Activated CD8-positive, alpha-beta memory T cell treated with anti-CD3 and anti-CD28 coated beads for 36 hours (primary cell): Measurements from ENCODE around the gene PPP4R3B. TPM values are rescaled to one million over a fixed set of nuclear protein-coding genes. Genes with fewer than 3 reads are reported as not detected.
"Not testable (repeated sequence)": the region's sequence is repeated elsewhere in the genome, so short reads cannot be mapped to it uniquely, and the experiment has no call there.

ENCODE experiments used
- CTCF ChIA-PET: fragments of 350-600 bp; sonication (Branson Sonifier 250); formaldehyde crosslinking; loops from one replicate; lab custom pipeline; 2021; ENCODE audit warnings: antibody characterized with exemption; lab: Charles Lee
- POLR2A ChIA-PET: fragments of 350-600 bp; sonication (Branson Sonifier 250); formaldehyde crosslinking; loops from one replicate; lab custom pipeline; 2021; ENCODE audit warnings: antibody characterized with exemption; lab: Charles Lee
- total RNA-seq, 2 experiments: library from RNA; stranded (reverse); gene quantifications; one replicate each; pipeline ENCODE4 v1.2.3, GENCODE V29; 2021

The PPP4R3B gene
- total RNA-seq, 2 experiments from 2014 or later = 74.2 to 83.6 TPM

DNA sequence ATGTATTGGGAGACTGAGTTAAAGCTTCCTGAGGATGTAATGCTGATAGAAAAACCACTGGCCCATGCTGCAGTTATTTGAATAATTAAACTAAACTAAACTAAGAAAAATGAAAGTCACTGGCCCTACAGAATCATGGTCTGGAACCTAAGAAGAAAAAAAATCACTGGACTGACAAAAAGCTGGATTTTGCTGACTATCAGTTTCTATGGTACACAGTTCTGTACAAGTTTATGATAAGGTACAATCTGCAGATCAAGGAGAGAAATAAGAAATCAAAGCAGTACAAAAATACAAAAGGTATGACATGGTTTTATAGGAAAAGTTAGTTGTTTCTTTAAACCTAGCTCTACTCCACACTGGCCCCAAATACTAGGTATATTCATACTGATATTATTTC, 15.6 kb downstream of the PPP4R3B start:
- ChIA-PET CTCF (no interaction called here), POLR2A (no interaction called here)

DNA sequence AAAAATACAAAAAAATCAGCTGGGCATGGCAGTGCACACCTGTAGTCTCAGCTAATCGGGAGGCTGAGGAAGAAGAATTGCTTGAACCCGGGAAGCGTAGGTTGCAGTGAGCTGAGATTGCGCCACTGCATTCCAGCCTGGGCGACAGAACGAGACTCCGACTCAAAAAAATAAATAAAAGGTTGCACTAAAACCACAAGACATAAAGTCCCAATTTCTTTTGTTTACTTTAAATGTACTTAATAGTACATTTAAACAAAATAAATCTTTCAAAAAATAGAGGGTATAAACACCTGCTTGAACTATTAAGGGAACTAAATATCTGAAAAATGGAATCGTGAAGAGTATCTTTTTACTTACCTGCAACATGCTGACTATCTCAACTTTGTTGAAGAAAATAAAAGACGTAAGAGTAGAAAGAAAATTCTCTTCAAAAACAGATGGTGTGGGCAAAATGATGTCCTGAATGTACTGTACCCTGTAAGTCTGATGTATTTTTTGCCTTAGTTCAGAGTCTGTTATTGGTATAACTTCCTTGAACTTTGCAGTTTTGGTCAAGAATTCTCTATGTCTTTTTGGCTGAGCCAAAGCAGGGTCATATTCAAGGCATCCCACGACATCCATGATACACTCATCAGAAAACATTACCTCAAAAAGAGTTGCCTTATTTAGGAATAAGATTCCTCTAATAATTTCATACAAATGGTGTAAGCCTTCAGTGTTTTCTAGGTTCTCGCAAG, 19.2 kb downstream of the PPP4R3B start:
- POLR2A ChIA-PET = no interaction called here
- CTCF ChIA-PET = no interaction called here

DNA sequence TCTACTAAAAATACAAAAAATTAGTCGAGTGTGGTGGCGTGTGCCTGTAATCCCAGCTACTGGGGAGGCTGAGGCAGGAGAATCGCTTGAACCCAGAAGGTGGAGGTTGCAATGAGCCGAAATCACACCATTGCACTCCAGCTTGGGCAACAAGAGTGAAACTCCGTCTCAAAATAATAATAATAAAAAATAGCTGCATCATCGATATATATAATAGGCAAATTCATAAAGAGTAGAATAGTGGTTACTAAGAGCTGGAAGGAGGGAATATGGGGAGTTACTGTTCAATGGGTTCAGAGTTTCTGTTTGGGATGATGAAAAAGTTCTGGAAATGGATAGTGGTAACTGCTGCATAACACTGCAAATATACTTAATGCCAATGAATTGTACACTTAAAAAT, 20.6 kb downstream of the PPP4R3B start:
- POLR2A ChIA-PET, CTCF ChIA-PET: not testable (repeated sequence)

DNA sequence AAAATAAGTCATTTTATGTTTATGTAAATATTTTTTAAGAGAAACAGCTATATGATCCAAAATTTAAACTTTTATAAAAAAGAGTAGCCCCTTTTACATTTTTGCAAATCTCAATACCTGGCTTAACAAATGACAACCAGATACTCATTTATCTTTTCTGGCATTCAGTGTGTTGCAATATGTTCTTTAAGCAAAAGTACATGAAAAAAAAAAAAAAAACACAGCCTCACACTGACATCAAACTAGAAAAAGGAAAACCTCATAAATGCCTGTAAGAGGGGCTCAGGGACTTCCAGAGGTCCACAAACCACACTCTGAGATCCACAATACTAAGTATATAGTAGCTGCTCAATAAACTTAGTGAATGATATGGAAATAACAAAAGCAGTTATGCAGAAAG, 21.9 kb downstream of the PPP4R3B start:
- CTCF ChIA-PET = interaction anchor here (0.6 to 0.7 kb wide), 2 partner anchors 24 to 50 kb away, joined by 3 to 6 read pairs; no protein-coding TSS in a partner anchor
- POLR2A ChIA-PET = interaction anchor here (0.6 kb wide), 1 partner anchor 354 kb away, joined by 4 read pairs; no protein-coding TSS in a partner anchor

DNA sequence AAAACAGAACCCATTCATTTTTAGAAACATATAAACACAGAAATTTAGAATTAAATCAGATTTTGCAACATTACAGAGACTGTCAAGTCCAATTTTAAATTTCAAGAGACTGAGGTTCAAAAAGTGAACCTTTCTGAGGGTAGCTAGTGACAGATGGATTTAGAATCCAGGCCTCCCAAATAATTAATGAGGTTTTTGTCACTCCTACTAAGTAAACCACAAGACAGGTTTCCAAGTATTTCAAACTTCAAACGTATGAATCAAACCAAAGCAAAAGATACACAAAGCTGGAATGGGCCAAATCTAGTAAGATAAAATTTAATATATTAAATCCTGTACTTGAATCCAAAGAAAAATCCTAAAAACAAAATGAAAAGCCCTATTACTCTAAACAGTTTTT, 25.3 kb downstream of the PPP4R3B start:
- POLR2A ChIA-PET = interaction anchor here (0.9 kb wide), 1 partner anchor 25 kb away, joined by 3 read pairs; no protein-coding TSS in a partner anchor
- CTCF ChIA-PET = interaction anchor here (1.3 kb wide), 1 partner anchor 30 kb away, joined by 3 read pairs; no protein-coding TSS in a partner anchor

DNA sequence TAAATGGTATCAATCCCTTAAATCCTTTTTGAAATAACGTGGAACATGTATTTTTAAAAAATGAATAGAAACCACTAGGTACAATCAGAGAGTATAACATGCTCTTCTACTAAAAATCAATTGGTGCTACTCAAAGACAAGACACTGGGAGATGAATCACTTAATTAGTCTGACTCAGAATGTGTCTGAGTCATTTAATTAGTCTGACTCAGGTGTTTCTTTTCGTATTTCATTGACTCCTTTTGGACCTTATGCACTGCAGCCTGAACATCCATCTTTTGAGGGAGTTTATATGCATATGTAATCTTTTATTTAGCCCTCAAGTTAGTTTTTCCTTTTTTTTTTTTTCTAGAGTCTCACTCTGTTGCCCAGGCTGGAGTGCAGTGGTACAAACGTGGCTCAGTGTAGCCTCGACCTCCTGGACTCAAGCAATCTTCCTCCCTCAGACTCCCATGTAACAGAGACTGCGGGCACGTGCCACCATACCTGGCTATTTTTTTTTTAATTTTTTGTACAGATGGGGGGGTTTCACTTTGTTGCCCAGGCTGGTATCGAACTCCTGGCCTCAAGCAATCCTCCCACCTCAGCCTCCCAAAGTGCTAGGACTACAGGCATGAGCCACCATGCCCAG, 26.5 kb downstream of the PPP4R3B start:
- ChIA-PET CTCF (no interaction called here), POLR2A (interaction anchor here (0.9 kb wide), 1 partner anchor 26 kb away, joined by 3 read pairs; no protein-coding TSS in a partner anchor)

DNA sequence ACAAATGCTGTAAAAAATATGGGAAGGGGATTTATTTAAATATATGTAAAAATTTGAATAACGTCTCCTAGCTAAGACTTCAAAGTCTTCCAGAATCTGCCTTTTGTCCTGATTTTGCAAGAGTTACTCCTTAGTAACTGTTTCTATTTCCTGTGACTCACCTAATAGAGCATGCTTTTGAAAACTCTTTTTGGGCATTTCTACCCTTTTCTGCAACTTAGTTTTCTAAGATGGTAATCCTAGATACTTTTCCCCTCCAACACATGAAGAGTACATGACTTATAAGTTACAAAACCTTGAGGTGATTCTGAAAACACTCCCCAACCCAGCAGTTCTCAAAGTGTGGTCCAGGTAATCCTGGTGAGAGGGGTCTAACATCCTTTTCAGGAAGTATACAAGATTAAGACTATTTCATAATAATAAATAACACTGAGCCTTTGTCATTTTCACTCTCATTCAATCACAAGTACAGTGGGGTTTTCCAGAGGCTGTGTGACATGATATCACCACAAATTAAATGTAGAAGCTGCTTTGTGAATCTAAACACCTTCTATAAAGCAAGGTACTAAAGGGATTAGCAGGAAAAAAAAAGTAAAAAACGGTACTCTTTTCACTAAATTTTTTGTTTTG, 31.9 kb downstream of the PPP4R3B start:
- ChIA-PET CTCF (no interaction called here), POLR2A (interaction anchor here (1.2 kb wide), 1 partner anchor 67 kb away, joined by 3 read pairs; no protein-coding TSS in a partner anchor)

DNA sequence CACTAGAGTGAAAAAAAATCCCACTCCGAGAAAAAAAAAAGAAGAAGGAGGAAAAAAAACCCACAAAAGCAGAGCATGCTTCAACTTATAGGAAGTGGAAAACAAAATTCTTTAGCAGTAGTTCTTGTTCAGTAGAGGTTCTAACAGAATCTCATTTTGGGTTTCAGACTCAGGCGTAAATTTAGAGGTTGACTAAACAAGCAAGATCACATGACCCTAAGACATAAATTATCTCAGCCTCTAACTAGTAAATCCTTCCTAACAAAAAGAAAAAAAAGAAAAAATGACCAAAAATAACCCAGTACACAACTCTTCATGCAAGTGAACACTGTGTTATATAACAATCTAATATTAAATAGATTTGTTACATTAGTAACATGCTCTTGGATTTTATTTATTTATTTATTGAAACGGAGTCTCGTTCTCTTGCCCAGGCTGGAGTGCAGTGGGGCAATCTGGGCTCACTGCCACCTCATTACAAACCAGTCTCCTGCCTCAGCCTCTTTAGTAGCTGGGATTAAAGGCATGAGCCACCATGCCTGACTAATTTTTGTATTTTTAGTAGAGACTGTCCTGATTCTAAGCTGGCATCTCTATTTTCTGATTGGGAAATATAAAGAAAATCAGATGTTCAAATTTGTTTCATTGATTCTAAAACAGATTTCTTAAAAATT, 35.4 kb downstream of the PPP4R3B start:
- POLR2A ChIA-PET = no interaction called here
- CTCF ChIA-PET = interaction anchor here (1.3 kb wide), 1 partner anchor 38 kb away, joined by 3 read pairs; no protein-coding TSS in a partner anchor

DNA sequence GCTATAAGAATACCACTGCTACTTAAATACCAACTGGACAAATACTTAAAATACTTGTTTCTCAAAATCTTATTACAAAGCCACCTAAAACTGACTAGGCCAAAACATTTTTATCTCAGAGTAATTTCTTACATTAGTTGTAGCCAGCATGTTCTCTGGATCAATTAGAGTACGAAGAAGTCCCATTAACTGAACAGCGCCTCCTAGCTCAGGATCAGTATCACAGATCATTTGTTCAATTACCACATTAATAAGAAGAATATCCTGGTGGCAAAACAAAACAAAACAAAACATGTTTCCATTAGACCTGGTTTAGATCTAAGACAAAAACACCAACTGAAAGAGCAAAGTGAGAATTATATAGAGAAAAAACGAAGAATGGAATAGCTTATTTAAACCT, 36.0 kb downstream of the PPP4R3B start:
- ChIA-PET POLR2A (no interaction called here), CTCF (interaction anchor here (1.3 kb wide), 1 partner anchor 37 kb away, joined by 3 read pairs; no protein-coding TSS in a partner anchor)

DNA sequence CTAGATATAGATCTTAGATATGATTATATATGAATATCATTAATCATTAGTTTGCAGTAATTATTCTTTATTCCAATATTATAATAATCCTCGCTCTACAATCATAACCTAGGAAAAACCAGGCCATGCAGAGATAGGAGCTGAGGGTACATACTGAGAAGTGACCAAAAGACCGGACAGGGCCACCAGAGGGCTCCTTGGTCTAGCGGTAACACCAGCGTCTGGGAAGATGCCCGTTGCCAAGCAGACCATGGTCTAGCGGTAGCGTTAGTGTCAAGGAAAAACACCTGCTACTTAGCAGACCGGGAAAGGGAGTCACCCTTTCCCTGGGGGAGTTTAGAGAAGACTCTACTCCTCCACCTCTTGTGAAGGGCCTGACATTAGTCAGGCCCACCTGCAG, 48.4 kb downstream of the PPP4R3B start:
- CTCF ChIA-PET, POLR2A ChIA-PET: not testable (repeated sequence)

DNA sequence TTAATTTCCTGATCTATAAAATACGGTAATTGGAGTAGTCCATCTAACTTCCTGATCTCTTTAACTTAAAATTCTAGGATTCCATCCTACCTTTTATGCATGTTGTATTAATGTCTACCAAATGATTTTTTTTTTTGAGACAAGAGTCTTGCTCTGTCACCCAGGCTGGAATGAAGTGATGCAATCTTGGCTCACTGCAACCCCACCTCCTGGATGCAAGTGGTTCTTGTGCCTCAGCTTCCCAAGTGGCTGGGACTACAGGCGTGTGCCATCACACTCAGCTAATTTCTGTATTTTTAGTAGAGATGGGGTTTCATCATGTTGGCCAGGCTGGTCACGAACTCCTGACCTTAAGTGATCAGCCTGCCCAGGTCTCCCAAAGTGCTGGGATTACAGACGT, 50.1 kb downstream of the PPP4R3B start:
- ChIA-PET POLR2A (no interaction called here), CTCF (no interaction called here)

DNA sequence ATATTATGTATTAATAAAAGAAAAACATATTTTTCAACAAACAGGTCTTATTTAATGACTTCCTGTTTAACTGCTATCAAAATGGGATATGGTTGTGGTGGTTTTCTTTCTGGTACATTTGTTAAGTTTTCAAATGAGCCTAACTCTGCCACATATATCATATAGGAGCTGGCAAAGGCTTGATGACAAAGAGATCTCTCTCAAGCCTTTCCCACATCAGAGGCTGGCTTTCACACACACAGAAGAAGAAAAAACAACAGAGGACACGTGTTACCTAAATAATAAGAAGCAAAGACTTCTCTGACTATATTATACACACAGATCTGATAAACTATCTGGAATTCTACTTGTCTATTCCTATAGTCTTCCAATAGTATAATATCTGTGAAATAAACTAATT, 51.8 kb downstream of the PPP4R3B start:
- POLR2A ChIA-PET = no interaction called here
- CTCF ChIA-PET = no interaction called here

DNA sequence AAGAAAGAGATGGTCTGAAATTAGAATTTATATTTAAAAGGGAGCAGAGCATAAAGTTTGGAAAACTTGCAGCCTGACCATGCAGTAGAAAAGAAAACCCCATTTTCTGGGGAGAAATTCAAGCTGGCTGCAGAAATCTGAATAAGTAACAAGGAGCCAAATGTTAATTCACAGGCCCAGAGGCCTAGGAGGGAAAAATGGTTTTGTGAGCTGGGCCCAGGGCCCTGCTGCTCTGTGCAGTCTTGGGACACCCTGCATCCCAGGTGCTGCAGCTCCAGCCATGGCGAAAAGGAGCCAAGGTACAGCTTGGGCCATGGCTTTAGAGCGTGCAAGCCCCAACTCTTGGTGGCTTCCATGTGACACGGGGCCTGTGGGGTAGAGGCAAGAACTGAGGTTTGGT, 56.6 kb downstream of the PPP4R3B start:
- ChIA-PET CTCF (no interaction called here), POLR2A (no interaction called here)

DNA sequence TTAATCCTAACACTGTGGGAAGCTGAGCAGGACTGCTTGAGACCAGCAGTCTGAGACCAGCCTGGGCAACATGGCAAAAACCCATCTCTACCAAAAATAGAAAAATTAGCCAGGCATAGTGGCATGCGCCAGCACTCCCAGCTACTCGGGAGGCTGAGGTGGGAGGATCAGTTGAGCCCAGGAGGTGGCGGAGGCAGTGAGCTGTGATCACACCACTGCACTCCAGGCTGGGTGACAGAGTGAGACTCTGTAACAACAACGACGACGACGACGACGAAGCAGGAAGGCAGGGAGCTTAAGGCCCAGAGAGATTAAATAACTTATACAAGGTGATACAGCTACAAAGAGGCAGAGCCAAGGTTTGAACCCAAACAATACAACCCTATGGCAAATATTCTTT, 60.6 kb downstream of the PPP4R3B start:
- ChIA-PET CTCF (no interaction called here), POLR2A (no interaction called here)

DNA sequence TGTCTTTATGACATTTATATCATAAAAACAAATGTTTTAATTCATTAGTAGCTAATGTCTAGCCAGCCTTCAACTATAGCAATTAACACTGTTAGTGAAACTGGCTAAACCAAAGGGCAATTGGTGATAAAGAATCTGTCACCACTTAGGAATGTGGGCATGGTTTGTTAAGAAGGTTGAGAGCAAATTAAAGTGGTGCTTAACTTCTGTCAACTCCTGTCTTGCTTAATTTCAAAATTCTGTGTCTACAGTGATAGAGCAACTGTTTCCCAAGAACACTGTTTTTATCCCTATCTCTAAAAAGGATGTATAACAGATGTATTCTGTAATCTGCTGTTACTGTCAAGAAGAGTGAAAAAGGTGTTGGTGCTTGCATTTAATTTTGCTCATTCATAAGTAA, 61.4 kb downstream of the PPP4R3B start:
- ChIA-PET POLR2A (no interaction called here), CTCF (no interaction called here)

DNA sequence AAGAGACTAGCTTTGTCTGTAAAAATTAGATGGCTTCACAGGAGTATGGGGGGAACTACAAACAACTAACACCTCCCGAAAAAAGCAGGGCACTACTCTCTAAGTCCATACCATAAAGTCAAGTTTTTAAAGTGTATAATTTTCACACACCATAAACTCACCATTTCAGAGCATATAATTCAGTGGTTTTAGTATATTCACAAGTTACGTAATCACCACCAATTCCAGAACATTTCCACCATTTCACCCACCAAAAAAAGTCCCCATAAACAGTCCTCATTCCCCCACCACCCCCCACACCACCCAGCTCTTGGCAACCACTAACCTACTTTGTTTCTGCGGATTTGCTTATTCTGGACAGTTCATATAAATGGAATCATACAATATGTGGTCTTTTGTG, 64.1 kb downstream of the PPP4R3B start:
- ChIA-PET CTCF (interaction anchor here (1.4 kb wide), 1 partner anchor 15 kb away, joined by 3 read pairs; no protein-coding TSS in a partner anchor), POLR2A (no interaction called here)

DNA sequence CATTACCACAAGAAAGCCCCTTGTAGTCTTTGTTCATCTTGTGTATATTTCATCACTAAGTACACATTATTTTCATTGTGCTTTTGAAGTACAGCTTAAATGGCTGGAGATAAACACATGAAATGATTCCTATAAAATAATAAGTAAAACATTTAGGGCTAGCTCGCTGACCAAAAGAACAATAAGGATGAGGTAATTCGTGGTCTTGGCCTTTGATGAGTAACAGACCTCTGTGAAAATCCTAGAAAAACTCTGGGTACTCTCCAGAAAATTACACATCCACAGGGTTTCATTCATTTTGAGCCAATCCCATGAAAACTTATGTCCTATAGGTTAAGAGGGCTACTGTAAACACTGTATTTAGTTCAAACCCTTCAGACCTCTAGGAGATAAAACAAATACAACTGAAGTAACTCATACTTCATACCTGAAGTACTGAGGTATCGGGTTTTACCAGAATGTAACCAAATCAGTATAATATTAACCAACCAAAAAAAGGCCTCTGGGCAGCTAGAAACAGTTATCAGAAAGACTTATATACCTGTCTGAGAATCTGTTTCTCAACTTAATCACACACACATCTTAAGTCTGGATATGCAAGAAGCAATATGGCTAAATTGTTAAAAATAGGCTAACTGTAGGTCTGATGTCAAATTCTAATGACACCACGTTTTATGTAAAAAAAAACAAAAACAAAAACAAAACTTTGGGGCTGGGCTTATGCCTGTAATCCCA, 66.9 kb downstream of the PPP4R3B start:
- ChIA-PET CTCF (no interaction called here), POLR2A (no interaction called here)

DNA sequence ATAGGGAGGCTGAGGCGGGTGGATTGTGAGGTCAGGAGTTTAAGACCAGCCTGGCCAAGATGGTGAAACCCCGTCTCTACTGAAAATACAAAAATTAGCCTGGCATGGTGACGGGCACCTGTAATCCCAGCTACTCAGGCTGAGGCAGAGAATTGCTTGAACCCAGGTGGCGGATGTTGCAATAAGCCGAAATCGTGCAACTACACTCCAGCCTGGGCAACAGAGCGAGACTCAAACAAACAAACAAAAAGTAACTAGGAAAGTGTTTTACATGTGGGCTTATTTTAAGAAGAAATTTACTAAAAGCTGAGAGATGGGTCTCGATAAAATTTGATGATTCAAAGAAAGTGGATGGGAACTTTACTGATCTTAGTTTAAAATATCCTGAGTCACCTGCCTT, 69.7 kb downstream of the PPP4R3B start:
- POLR2A ChIA-PET, CTCF ChIA-PET: not testable (repeated sequence)

DNA sequence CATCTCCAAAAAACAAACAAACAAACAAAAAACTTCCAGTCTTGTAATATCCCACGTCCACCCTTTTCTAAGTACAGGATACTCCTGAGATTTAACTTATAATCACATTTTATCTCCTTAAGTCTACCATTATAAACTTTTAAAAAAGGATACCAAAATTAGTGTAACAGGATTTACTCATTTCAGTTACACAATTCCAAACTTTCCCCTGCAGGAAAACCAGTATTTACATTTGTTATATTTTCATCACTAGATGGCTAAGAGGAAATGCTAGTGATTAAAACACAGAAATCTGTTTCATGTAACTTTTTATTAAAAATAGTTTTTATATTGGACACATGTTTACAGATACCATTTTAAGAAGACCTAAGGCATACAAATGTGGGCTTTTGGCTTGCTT, 70.4 kb downstream of the PPP4R3B start:
- CTCF ChIA-PET = no interaction called here
- POLR2A ChIA-PET = no interaction called here
